MM.1S (cell line): ENCODE data around the gene FANCG.

Experiments
- EZH2 ChIP-seq: fragments of 300-600 bp; sonication (generic); optimal IDR thresholded peaks from 2 replicates; pipeline ENCODE3; 2017; ENCODE audit warnings: low read depth, mild to moderate bottlenecking, antibody characterized with exemption, low read length, mixed read lengths
- TF ChIP-seq, protein P1 (sequence below): fragments of 300-600 bp; sonication (generic); IDR thresholded peaks from 2 replicates; pipeline ENCODE4 v1.5.1; 2016; ENCODE audit warnings: antibody characterized with exemption, low read length, mixed read lengths

DNA sequence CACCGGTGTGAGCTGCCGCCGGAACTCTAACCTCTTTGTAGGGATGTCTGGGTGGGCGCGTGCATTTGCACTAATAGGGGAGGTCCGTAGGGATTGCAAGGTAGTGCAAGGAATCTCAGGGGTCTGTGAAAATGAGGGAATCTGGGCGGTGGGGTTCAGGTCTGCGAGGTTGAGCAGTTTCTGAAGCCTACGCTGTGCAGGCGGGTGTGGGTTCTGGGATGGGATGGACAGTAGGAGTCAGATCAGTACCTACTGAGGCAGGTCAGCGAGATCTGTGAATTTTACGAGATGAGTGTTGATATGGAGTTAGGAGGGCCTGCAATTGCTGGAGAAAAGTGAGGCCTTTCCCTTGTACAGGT lies 36.8 kb upstream of the FANCG start:
- no peak for TF ChIP-seq EZH2
- TF ChIP-seq, protein P1, sequence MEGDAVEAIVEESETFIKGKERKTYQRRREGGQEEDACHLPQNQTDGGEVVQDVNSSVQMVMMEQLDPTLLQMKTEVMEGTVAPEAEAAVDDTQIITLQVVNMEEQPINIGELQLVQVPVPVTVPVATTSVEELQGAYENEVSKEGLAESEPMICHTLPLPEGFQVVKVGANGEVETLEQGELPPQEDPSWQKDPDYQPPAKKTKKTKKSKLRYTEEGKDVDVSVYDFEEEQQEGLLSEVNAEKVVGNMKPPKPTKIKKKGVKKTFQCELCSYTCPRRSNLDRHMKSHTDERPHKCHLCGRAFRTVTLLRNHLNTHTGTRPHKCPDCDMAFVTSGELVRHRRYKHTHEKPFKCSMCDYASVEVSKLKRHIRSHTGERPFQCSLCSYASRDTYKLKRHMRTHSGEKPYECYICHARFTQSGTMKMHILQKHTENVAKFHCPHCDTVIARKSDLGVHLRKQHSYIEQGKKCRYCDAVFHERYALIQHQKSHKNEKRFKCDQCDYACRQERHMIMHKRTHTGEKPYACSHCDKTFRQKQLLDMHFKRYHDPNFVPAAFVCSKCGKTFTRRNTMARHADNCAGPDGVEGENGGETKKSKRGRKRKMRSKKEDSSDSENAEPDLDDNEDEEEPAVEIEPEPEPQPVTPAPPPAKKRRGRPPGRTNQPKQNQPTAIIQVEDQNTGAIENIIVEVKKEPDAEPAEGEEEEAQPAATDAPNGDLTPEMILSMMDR: no peak
